AG04450 (cell line): ENCODE data around the gene PPM1N. TPM values are rescaled to one million over a fixed set of nuclear protein-coding genes. Genes with fewer than 3 reads are reported as not detected.

Source experiments
- CTCF ChIA-PET: fragments of 300-600, 350-600 bp; formaldehyde crosslinking; extraction: SDS; loops from one replicate; lab custom pipeline; 2022; ENCODE audit warnings: antibody characterized with exemption, inconsistent platforms; lab: Charles Lee
- POLR2A ChIA-PET: fragments of 350-600 bp; formaldehyde crosslinking; extraction: SDS; loops from one replicate; lab custom pipeline; 2021; ENCODE audit warnings: antibody characterized with exemption, inconsistent platforms; lab: Yijun Ruan, JAX
- DNase-seq: peaks from one replicate; pipeline ENCODE4 v3.0.0-alpha.2; 2011; ENCODE audit warnings: low read depth, low spot score
- H3K27ac ChIP-seq: one replicate; pipeline ENCODE4 v1.5.1; 2012; ENCODE audit warnings: low read depth, low read length, control low read depth
- H3K27me3 ChIP-seq: one replicate; pipeline ENCODE4 v1.6.0; 2012; ENCODE audit warnings: low read length; ENCODE audit not compliant: control insufficient read depth, insufficient read depth
- H3K4me3 ChIP-seq: 2 replicates; pipeline ENCODE4 v1.5.1; 2011; ENCODE audit warnings: mild to moderate bottlenecking, low read depth, low read length, control low read depth
- H3K9me3 ChIP-seq: 2 replicates; pipeline ENCODE4 v1.5.1; 2012; ENCODE audit warnings: low read length; ENCODE audit not compliant: control insufficient read depth, insufficient read depth
- polyA minus RNA-seq: library from RNA; depleted of rRNA, polyadenylated mRNA; stranded (reverse); fragments of >200 nt; gene quantifications from 2 replicates; pipeline ENCODE4 v1.2.3, GENCODE V29; 2011; rRNA and poly(A)+ RNA removed
- polyA plus RNA-seq: library from polyadenylated mRNA; depleted of rRNA; stranded (reverse); fragments of >200 nt; gene quantifications from 2 replicates; pipeline ENCODE4 v1.2.3, GENCODE V29; 2011; rRNA removed
- TF ChIP-seq, protein P1 (sequence below): IDR thresholded peaks from 2 replicates; pipeline ENCODE4 v1.5.1; 2011; ENCODE audit warnings: low read depth, low read length, control low read depth, inconsistent platforms

The PPM1N gene, protein sequence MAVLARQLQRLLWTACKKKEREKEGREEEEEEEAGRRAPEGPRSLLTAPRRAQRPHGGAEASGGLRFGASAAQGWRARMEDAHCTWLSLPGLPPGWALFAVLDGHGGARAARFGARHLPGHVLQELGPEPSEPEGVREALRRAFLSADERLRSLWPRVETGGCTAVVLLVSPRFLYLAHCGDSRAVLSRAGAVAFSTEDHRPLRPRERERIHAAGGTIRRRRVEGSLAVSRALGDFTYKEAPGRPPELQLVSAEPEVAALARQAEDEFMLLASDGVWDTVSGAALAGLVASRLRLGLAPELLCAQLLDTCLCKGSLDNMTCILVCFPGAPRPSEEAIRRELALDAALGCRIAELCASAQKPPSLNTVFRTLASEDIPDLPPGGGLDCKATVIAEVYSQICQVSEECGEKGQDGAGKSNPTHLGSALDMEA
- polyA plus RNA-seq: 1.5 and 1.8 TPM in 2 replicates
- polyA minus RNA-seq: not detected in 2 replicates

DNA sequence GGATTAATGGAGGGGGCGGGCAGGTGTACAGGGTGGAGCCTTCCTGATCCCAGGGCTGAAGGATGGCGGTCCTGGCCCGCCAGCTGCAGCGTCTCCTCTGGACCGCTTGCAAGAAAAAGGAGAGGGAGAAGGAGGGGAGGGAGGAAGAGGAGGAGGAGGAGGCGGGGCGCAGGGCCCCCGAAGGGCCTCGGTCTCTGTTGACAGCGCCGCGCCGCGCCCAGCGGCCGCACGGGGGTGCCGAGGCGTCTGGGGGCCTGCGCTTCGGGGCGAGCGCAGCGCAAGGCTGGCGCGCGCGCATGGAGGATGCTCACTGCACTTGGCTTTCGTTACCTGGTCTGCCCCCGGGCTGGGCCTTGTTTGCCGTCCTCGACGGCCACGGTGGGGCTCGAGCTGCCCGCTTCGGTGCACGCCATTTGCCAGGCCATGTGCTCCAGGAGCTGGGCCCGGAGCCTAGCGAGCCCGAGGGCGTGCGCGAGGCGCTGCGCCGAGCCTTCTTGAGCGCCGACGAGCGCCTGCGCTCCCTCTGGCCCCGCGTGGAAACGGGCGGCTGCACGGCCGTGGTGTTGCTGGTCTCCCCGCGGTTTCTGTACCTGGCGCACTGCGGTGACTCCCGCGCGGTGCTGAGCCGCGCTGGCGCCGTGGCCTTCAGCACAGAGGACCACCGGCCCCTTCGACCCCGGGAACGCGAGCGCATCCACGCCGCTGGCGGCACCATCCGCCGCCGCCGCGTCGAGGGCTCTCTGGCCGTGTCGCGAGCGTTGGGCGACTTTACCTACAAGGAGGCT lies at the start of gene PPM1N:
Gene PPM1N, plus strand, starts transcription at position 33 of the 785 bp plus-strand sequence. Its CDS starts 30 bp downstream, at position 63.
- H3K27me3 ChIP-seq: peaks cover 4% of the 10 kb centered on the region
- no peak for DNase-seq
- H3K4me3 ChIP-seq: peak within 1 kb of the TSS; percentile 58
- no peak within 1 kb of the TSS for H3K27ac ChIP-seq
- peaks cover 3% of the 10 kb centered on the region; the same call in 1 of the 2 replicates for H3K9me3 ChIP-seq
- POLR2A ChIA-PET: interaction anchor here (0.6 kb wide), 1 partner anchor 218 kb away, joined by 3 read pairs; no protein-coding TSS in a partner anchor
- CTCF ChIA-PET: interaction anchor here (1.1 to 6.9 kb wide), 3 partner anchors 13 to 20 kb away, joined by 3 to 54 read pairs (median 4); no protein-coding TSS in a partner anchor
- TF ChIP-seq, protein P1, sequence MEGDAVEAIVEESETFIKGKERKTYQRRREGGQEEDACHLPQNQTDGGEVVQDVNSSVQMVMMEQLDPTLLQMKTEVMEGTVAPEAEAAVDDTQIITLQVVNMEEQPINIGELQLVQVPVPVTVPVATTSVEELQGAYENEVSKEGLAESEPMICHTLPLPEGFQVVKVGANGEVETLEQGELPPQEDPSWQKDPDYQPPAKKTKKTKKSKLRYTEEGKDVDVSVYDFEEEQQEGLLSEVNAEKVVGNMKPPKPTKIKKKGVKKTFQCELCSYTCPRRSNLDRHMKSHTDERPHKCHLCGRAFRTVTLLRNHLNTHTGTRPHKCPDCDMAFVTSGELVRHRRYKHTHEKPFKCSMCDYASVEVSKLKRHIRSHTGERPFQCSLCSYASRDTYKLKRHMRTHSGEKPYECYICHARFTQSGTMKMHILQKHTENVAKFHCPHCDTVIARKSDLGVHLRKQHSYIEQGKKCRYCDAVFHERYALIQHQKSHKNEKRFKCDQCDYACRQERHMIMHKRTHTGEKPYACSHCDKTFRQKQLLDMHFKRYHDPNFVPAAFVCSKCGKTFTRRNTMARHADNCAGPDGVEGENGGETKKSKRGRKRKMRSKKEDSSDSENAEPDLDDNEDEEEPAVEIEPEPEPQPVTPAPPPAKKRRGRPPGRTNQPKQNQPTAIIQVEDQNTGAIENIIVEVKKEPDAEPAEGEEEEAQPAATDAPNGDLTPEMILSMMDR: no peak; the same call in 1 of the 2 replicates

GRCh38 chr19:45448887-45449299 lies 49.4 kb upstream of the PPM1N start:
- H3K27ac ChIP-seq: peak overlapping the region; percentile 31
- TF ChIP-seq, protein P1: no peak
- DNase-seq: no peak
- H3K9me3 ChIP-seq: no peaks in the 10 kb centered on the region; the same call in 1 of the 2 replicates
- H3K4me3 ChIP-seq: no peak overlapping the region
- CTCF ChIA-PET: interaction anchor here (1.9 to 2.5 kb wide), 2 partner anchors 9 to 30 kb away, joined by 9 to 15 read pairs; no protein-coding TSS in a partner anchor
- H3K27me3 ChIP-seq: no peaks in the 10 kb centered on the region
- POLR2A ChIA-PET: interaction anchor here (1.3 to 1.6 kb wide), 2 partner anchors 10 to 19 kb away, joined by 3 read pairs; no protein-coding TSS in a partner anchor

- Histone ChIP-seq H3K9me3 (no peaks in the 10 kb centered on the region; the same call in 1 of the 2 replicates), H3K4me3 (peak overlapping the region; percentile 60), H3K27me3 (no peaks in the 10 kb centered on the region), H3K27ac (peak overlapping the region; percentile 52)
- TF ChIP-seq, protein P1: no peak
- CTCF ChIA-PET: interaction anchor here (0.6 to 2.5 kb wide), 4 partner anchors 10 to 29 kb away, joined by 3 to 15 read pairs (median 6); no protein-coding TSS in a partner anchor
- DNase-seq: no peak
- POLR2A ChIA-PET: interaction anchor here (1.6 kb wide), 1 partner anchor 11 kb away, joined by 3 read pairs; no protein-coding TSS in a partner anchor
These were observed 48.3 kb upstream of the PPM1N start for GRCh38 chr19:45450012-45450333.

- no peaks in the 10 kb centered on the region for H3K27me3 ChIP-seq
- H3K4me3 ChIP-seq: peak overlapping the region; percentile 70
- CTCF ChIA-PET: interaction anchor here (1.0 to 2.0 kb wide), 2 partner anchors 12 to 34 kb away, joined by 4 to 7 read pairs; no protein-coding TSS in a partner anchor
- H3K27ac ChIP-seq: peak overlapping the region; percentile 52
- POLR2A ChIA-PET: interaction anchor here (0.7 kb wide), 1 partner anchor 16 kb away, joined by 5 read pairs; no protein-coding TSS in a partner anchor
- H3K9me3 ChIP-seq: no peaks in the 10 kb centered on the region; the same call in 1 of the 2 replicates
- TF ChIP-seq, protein P1: no peak
- DNase-seq: no peak
These were observed 47.0 kb upstream of the PPM1N start for GRCh38 chr19:45451131-45451849.
